ENCODE measurements around the gene ANTXR1.

GRCh38 chr2:69205491-69205890 lies 192.5 kb downstream of the ANTXR1 start:
- TF ChIP-seq EZH2 (IDR thresholded peaks at IDR 0.05; ENCODE audit: low read length) = no peak
- no peak for TF ChIP-seq CTCF (optimal IDR thresholded peaks at IDR 0.05 in 1 of 3, IDR thresholded peaks at IDR 0.05 in 1 of 3, conservative IDR thresholded peaks at IDR 0.05 in 1 of 3; ENCODE audit: extremely low read depth in 1 of 3, insufficient read depth in 2 of 3, low read length in 3 of 3)

All from keratinocyte (primary cell).